ENCODE data around the gene SLAMF1.

SLAMF1 gene

GRCh38 chr1:160581961-160582360 is 64.9 kb downstream of the SLAMF1 start:
- Histone ChIP-seq H3K79me2 (ENCODE audit: insufficient read depth, low read length) (no peaks in the 10 kb centered on the region), H3K4me3 (ENCODE audit: insufficient read depth, low read length, poor library complexity, severe bottlenecking) (no peak overlapping the region), H3F3A (ENCODE audit: insufficient read depth) (no peaks in the 10 kb centered on the region), H3K27me3 (ENCODE audit: low read length) (no peaks in the 10 kb centered on the region), H3K27ac (ENCODE audit: low read depth, low read length) (no peak overlapping the region), H2AFZ (ENCODE audit: low read depth, low read length, severe bottlenecking) (no peak overlapping the region), H3K4me2 (ENCODE audit: low read depth, low read length, poor library complexity, severe bottlenecking) (no peak overlapping the region), H4K20me1 (ENCODE audit: low read depth, low read length) (no peaks in the 10 kb centered on the region), H3K9ac (ENCODE audit: low read length) (no peak overlapping the region), H3K9me3 (ENCODE audit: insufficient read depth, low read length) (no peaks in the 10 kb centered on the region), H3K36me3 (ENCODE audit: low read length) (no peaks in the 10 kb centered on the region), H3K9me2 (replicated peaks; ENCODE audit: insufficient read depth, low read length) (no peaks in the 10 kb centered on the region)
- no peak for TF ChIP-seq EZH2phosphoT487 (conservative IDR thresholded peaks at IDR 0.05; ENCODE audit: low read length)
- TF ChIP-seq, protein P1, sequence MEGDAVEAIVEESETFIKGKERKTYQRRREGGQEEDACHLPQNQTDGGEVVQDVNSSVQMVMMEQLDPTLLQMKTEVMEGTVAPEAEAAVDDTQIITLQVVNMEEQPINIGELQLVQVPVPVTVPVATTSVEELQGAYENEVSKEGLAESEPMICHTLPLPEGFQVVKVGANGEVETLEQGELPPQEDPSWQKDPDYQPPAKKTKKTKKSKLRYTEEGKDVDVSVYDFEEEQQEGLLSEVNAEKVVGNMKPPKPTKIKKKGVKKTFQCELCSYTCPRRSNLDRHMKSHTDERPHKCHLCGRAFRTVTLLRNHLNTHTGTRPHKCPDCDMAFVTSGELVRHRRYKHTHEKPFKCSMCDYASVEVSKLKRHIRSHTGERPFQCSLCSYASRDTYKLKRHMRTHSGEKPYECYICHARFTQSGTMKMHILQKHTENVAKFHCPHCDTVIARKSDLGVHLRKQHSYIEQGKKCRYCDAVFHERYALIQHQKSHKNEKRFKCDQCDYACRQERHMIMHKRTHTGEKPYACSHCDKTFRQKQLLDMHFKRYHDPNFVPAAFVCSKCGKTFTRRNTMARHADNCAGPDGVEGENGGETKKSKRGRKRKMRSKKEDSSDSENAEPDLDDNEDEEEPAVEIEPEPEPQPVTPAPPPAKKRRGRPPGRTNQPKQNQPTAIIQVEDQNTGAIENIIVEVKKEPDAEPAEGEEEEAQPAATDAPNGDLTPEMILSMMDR (IDR thresholded peaks at IDR 0.05; ENCODE audit: insufficient read depth, low read length, poor library complexity, severe bottlenecking): no peak

- no peak overlapping the region for H3K4me3 ChIP-seq (ENCODE audit: insufficient read depth, low read length, poor library complexity, severe bottlenecking)
- no peak overlapping the region for H3K27ac ChIP-seq (ENCODE audit: low read depth, low read length)
- H3K79me2 ChIP-seq (ENCODE audit: insufficient read depth, low read length): no peaks in the 10 kb centered on the region
- H4K20me1 ChIP-seq (ENCODE audit: low read depth, low read length): no peaks in the 10 kb centered on the region
- TF ChIP-seq, protein P1 (IDR thresholded peaks at IDR 0.05; ENCODE audit: insufficient read depth, low read length, poor library complexity, severe bottlenecking): no peak
- TF ChIP-seq EZH2phosphoT487 (conservative IDR thresholded peaks at IDR 0.05; ENCODE audit: low read length): no peak
- H3K9me3 ChIP-seq (ENCODE audit: insufficient read depth, low read length): no peaks in the 10 kb centered on the region
- H2AFZ ChIP-seq (ENCODE audit: low read depth, low read length, severe bottlenecking): no peak overlapping the region
- no peaks in the 10 kb centered on the region for H3K27me3 ChIP-seq (ENCODE audit: low read length)
- H3K9me2 ChIP-seq (replicated peaks; ENCODE audit: insufficient read depth, low read length): no peaks in the 10 kb centered on the region
- H3K36me3 ChIP-seq (ENCODE audit: low read length): no peaks in the 10 kb centered on the region
- H3K4me2 ChIP-seq (ENCODE audit: low read depth, low read length, poor library complexity, severe bottlenecking): no peak overlapping the region
- no peaks in the 10 kb centered on the region for H3F3A ChIP-seq (ENCODE audit: insufficient read depth)
- no peak overlapping the region for H3K9ac ChIP-seq (ENCODE audit: low read length)
These were observed 66.5 kb downstream of the SLAMF1 start for GRCh38 chr1:160580221-160580812.

DNA sequence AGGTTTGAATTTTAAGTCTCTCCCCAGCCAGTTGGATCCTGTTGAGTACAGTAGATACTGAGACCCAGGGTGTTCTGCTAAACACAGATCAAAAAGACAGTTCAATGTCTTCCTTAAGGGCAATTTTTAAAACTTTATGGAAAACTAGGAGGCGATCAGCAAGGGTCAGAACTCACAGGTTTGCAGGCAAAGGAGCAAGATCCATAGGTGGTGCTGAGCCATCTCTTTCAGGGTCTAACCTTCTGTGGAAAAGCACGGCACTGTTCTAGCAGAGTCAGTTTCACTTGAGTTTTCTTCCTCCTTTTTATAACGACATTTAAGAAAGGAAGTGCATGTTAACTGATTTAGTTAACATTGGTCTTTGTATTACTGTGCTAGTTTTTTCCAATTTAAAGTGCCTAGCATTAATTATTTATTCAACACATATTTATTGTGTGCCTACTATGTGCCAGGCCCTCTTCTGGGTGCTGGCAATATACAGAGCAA is 67.6 kb downstream of the SLAMF1 start, which contains the start of gene CD84:
TSS of gene CD84 (minus strand) at position 281 of the 486 bp plus-strand sequence. CDS start at position 222, 59 bp downstream.
- H3K9ac ChIP-seq (ENCODE audit: low read length): peak within 1 kb of the TSS; percentile 61
- no peaks in the 10 kb centered on the region for H3K79me2 ChIP-seq (ENCODE audit: insufficient read depth, low read length)
- H3K36me3 ChIP-seq (ENCODE audit: low read length): no peaks in the 10 kb centered on the region
- H3K4me3 ChIP-seq (ENCODE audit: insufficient read depth, low read length, poor library complexity, severe bottlenecking): peak within 1 kb of the TSS; percentile 57
- H3K9me2 ChIP-seq (replicated peaks; ENCODE audit: insufficient read depth, low read length): no peaks in the 10 kb centered on the region
- H2AFZ ChIP-seq (ENCODE audit: low read depth, low read length, severe bottlenecking): peak within 1 kb of the TSS; percentile 81
- H4K20me1 ChIP-seq (ENCODE audit: low read depth, low read length): no peaks in the 10 kb centered on the region
- no peaks in the 10 kb centered on the region for H3K27me3 ChIP-seq (ENCODE audit: low read length)
- H3K27ac ChIP-seq (ENCODE audit: low read depth, low read length): peak within 1 kb of the TSS; percentile 64
- H3F3A ChIP-seq (ENCODE audit: insufficient read depth): no peaks in the 10 kb centered on the region
- TF ChIP-seq, protein P1 (IDR thresholded peaks at IDR 0.05; ENCODE audit: insufficient read depth, low read length, poor library complexity, severe bottlenecking): no peak
- no peak for TF ChIP-seq EZH2phosphoT487 (conservative IDR thresholded peaks at IDR 0.05; ENCODE audit: low read length)
- no peaks in the 10 kb centered on the region for H3K9me3 ChIP-seq (ENCODE audit: insufficient read depth, low read length)
- peak within 1 kb of the TSS; percentile 79 for H3K4me2 ChIP-seq (ENCODE audit: low read depth, low read length, poor library complexity, severe bottlenecking)
